GM12891 (cell line): ENCODE results near the gene AHRR.

ENCODE experiments used
- PAX5 ChIP-seq: IDR thresholded peaks from 2 replicates; pipeline ENCODE4 v1.6.1; 2011; ENCODE audit warnings: low read length, moderate library complexity, mild to moderate bottlenecking; ENCODE audit not compliant: insufficient read depth, severe bottlenecking
- POLR2A ChIP-seq: IDR thresholded peaks from 2 replicates; pipeline ENCODE4 v1.6.1; 2011; ENCODE audit warnings: low read depth, low read length, control low read depth
- POLR2AphosphoS5 ChIP-seq: IDR thresholded peaks from 2 replicates; pipeline ENCODE4 v1.6.1; 2011; ENCODE audit warnings: low read depth, low read length, control low read depth
- SPI1 ChIP-seq: IDR thresholded peaks from 2 replicates; pipeline ENCODE4 v1.6.1; 2011; ENCODE audit warnings: low read depth, low read length, control low read depth
- TAF1 ChIP-seq: IDR thresholded peaks from 2 replicates; pipeline ENCODE4 v1.6.1; 2011; ENCODE audit warnings: low read depth, low read length, control low read depth

- TF ChIP-seq POLR2A (no peak), TAF1 (no peak), POLR2AphosphoS5 (peak; percentile 30; the same call in 1 of the 2 replicates), PAX5 (peak; percentile 79), SPI1 (peak; percentile 66)
Measured at GRCh38 chr5:373710-374602, 52.4 kb downstream of the AHRR start.
